ENCODE data around the gene RPGRIP1L. TPM values are rescaled to one million over a fixed set of nuclear protein-coding genes. Genes with fewer than 3 reads are reported as not detected.

Gene RPGRIP1L
- total and polyA plus RNA-seq, 12 donors, result 2.6 to 11.6 (median 6.6) TPM

- Histone ChIP-seq H3K27ac (peak overlapping the region; percentile 7 to 63 (median 19)), H3K4me1 (replicated peaks in 1 of 2) (peaks cover 23 to 29% of the 10 kb centered on the region in 2 donors), H3K36me3 (replicated peaks in 1 of 2) (no peaks in the 10 kb centered on the region), H3K27me3 (no peaks in the 10 kb centered on the region), H3K4me3 (peak overlapping the region in 1 of 4 donors; percentile 13), H3K9me3 (replicated peaks in 1 of 3) (no peaks in the 10 kb centered on the region)
- TF ChIP-seq POLR2A (IDR thresholded peaks at IDR 0.05) (no peak), CTCF (IDR thresholded peaks at IDR 0.05) (peak in 3 of 6 experiments; percentile 21 to 31 (median 24))
- no peak for DNase-seq
- WGBS, 4 donors, result 58 to 86% (median 69%) methylated on average over 4 of the region's 4 CpGs
- intact Hi-C loops (cut with DNase I), result no loop called here
Measured at GRCh38 chr16:53745753-53746266, 42.2 kb upstream of the RPGRIP1L start.

- DNase-seq, result peak; percentile 32 to 83 (median 66)
- Histone ChIP-seq H3K4me1 (replicated peaks in 1 of 2) (peaks cover 23 to 36% of the 10 kb centered on the region in 2 donors), H3K4me3 (peak overlapping the region in 1 of 4 donors; percentile 13), H3K36me3 (replicated peaks in 1 of 2) (no peaks in the 10 kb centered on the region), H3K27ac (peak overlapping the region; percentile 10 to 63 (median 42)), H3K27me3 (no peaks in the 10 kb centered on the region), H3K9me3 (replicated peaks in 1 of 3) (no peaks in the 10 kb centered on the region)
- TF ChIP-seq CTCF (IDR thresholded peaks at IDR 0.05) (no peak), POLR2A (IDR thresholded peaks at IDR 0.05) (peak in 1 of 2 donors; percentile 12)
- intact Hi-C loops (cut with DNase I), result no loop called here
- WGBS, 4 donors, result 24 to 38% (median 30%) methylated on average over 3 of the region's 3 CpGs
Measured at GRCh38 chr16:53745086-53745485, 41.4 kb upstream of the RPGRIP1L start.

GRCh38 chr16:53744449-53744848, 40.8 kb upstream of the RPGRIP1L start:
- TF ChIP-seq POLR2A (IDR thresholded peaks at IDR 0.05) (no peak), CTCF (IDR thresholded peaks at IDR 0.05) (no peak)
- Histone ChIP-seq H3K4me1 (replicated peaks in 1 of 2) (peaks cover 23 to 37% of the 10 kb centered on the region in 2 donors), H3K36me3 (replicated peaks in 1 of 2) (no peaks in the 10 kb centered on the region), H3K4me3 (no peak overlapping the region), H3K9me3 (replicated peaks in 1 of 3) (no peaks in the 10 kb centered on the region), H3K27me3 (no peaks in the 10 kb centered on the region), H3K27ac (peak overlapping the region in 3 of 5 donors; percentile 19 to 46 (median 42))
- DNase-seq, result no peak
- 21 to 31% (median 26%) methylated on average over 3 of the region's 3 CpGs for WGBS, 4 donors
- intact Hi-C loops (cut with DNase I), result no loop called here

- TF ChIP-seq POLR2A (IDR thresholded peaks at IDR 0.05) (no peak), CTCF (IDR thresholded peaks at IDR 0.05) (peak in 5 of 6 experiments; percentile 25 to 49 (median 42))
- no peaks in the 10 kb centered on the region for H3K9me3 ChIP-seq (replicated peaks in 1 of 3)
- no peaks in the 10 kb centered on the region for H3K27me3 ChIP-seq
- H3K4me3 ChIP-seq, result no peak overlapping the region
- H3K27ac ChIP-seq, result no peak overlapping the region
- intact Hi-C loops (cut with DNase I), result no loop called here
- H3K36me3 ChIP-seq (replicated peaks in 1 of 2), result no peaks in the 10 kb centered on the region
- no peak for DNase-seq
- H3K4me1 ChIP-seq (replicated peaks in 1 of 2), result peaks cover 23 to 37% of the 10 kb centered on the region in 2 donors
- 74 to 81% (median 77%) methylated on average over 3 of the region's 3 CpGs for WGBS, 4 donors
Measured at GRCh38 chr16:53743149-53743566, 39.5 kb upstream of the RPGRIP1L start.

Data from adrenal gland (tissue), 12 donors.